ENCODE measurements around the gene PPM1A. TPM values are rescaled to one million over a fixed set of nuclear protein-coding genes. Genes with fewer than 3 reads are reported as not detected.

Gene PPM1A
- total RNA-seq (2022; extraction: Qiagen RNA extraction) = 37.4 to 44.9 TPM (median 40.4 TPM) in 5 replicates

DNA sequence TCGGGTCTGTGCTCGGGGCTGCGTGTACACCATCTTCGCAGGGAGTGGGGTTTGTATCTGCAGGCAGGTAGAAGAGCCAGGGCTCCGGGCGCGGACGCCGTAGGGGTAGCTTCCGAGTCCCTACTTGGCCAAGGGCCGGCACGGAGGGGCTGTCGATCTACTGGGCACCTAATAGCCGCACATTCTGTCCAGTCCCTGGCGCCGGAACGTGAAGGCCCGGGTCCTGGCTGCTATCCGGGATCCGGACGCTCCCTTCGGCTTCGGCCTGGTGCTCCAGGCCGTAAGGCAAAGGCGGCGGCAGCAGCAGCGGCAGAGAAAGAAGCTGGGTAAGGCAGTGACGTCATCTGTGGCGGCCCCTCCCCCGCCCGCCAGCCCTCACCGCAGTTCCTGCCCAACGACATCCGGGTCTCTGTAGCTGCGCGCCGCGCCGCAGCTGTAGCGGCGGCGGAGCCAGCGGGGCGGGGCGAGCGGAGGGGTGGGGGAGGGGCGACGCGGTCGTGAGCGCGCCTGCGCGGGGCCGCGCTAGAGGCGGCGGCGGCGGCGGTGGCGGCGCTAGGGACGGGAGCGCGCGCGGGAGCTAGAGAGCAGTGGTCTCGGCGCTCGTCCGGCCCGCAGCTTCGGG is at the start of gene PPM1A:
Gene PPM1A, plus strand, starts transcription at position 525 of the 622 bp plus-strand sequence. CDS start 33,483 bp downstream, outside the sequence.

Other genes starting within 250 kb of the PPM1A start
- 28.6 to 35.4 TPM (median 31.7 TPM) in 5 replicates for gene PCNX4, start 157.3 kb upstream of the PPM1A start, total RNA-seq (2022; extraction: Qiagen RNA extraction)
- gene DHRS7, start 83.8 kb upstream of the PPM1A start, total RNA-seq (2022; extraction: Qiagen RNA extraction) = 77.3 to 83.9 TPM (median 78.1 TPM) in 5 replicates
- not detected in 5 replicates for gene C14orf39, start 236.8 kb downstream of the PPM1A start, total RNA-seq (2022; extraction: Qiagen RNA extraction)